ENCODE data around the gene BAZ2B.
"Not testable (repeated sequence)": the region's sequence is repeated elsewhere in the genome, so short reads cannot be mapped to it uniquely, and the experiment has no call there.

Gene BAZ2B

GRCh38 chr2:159402790-159403189, 213.6 kb downstream of the BAZ2B start:
- Histone ChIP-seq H3K9ac (ENCODE audit: low read depth, low read length) (no peak overlapping the region), H3K4me3 (ENCODE audit: low read length) (no peak overlapping the region), H3K27ac (ENCODE audit: low read depth, low read length) (no peak overlapping the region), H3K4me1 (ENCODE audit: insufficient read depth, low read length) (peaks cover 10% of the 10 kb centered on the region; the same call in 1 of the 2 replicates), H3K9me3 (ENCODE audit: insufficient read depth, low read depth, low read length) (no peaks in the 10 kb centered on the region), H3K36me3 (ENCODE audit: insufficient read depth, low read length) (peaks cover 38% of the 10 kb centered on the region), H3K27me3 (ENCODE audit: insufficient read depth, low read length) (no peaks in the 10 kb centered on the region)
- WGBS: 100% methylated on average over 1 of the region's 2 CpGs

GRCh38 chr2:159402160-159402559, 214.2 kb downstream of the BAZ2B start:
- not testable (repeated sequence) for H3K27ac ChIP-seq (ENCODE audit: low read depth, low read length)
- H3K36me3 ChIP-seq (ENCODE audit: insufficient read depth, low read length): peaks cover 38% of the 10 kb centered on the region

GRCh38 chr2:159399716-159400415, 216.5 kb downstream of the BAZ2B start:
- WGBS: 96% methylated on average over 4 of the region's 5 CpGs
- Histone ChIP-seq H3K27me3 (ENCODE audit: insufficient read depth, low read length) (no peaks in the 10 kb centered on the region), H3K36me3 (ENCODE audit: insufficient read depth, low read length) (peaks cover 40% of the 10 kb centered on the region), H3K4me1 (ENCODE audit: insufficient read depth, low read length) (peaks cover 10% of the 10 kb centered on the region; the same call in 1 of the 2 replicates), H3K9ac (ENCODE audit: low read depth, low read length) (no peak overlapping the region), H3K9me3 (ENCODE audit: insufficient read depth, low read depth, low read length) (no peaks in the 10 kb centered on the region), H3K27ac (ENCODE audit: low read depth, low read length) (no peak overlapping the region), H3K4me3 (ENCODE audit: low read length) (no peak overlapping the region)

More at GRCh38 chr2:159402160-159402559, 214.2 kb downstream of the BAZ2B start:
- H3K27me3 ChIP-seq (ENCODE audit: insufficient read depth, low read length); H3K4me1 ChIP-seq (ENCODE audit: insufficient read depth, low read length); H3K4me3 ChIP-seq (ENCODE audit: low read length); H3K9ac ChIP-seq (ENCODE audit: low read depth, low read length); H3K9me3 ChIP-seq (ENCODE audit: insufficient read depth, low read depth, low read length): not testable (repeated sequence)
- WGBS: 98% methylated on average over 5 of the region's 5 CpGs

- Histone ChIP-seq H3K9me3 (ENCODE audit: insufficient read depth, low read depth, low read length) (no peaks in the 10 kb centered on the region), H3K27ac (ENCODE audit: low read depth, low read length) (no peak overlapping the region), H3K4me3 (ENCODE audit: low read length) (no peak overlapping the region), H3K9ac (ENCODE audit: low read depth, low read length) (no peak overlapping the region), H3K27me3 (ENCODE audit: insufficient read depth, low read length) (no peaks in the 10 kb centered on the region), H3K36me3 (ENCODE audit: insufficient read depth, low read length) (peaks cover 30% of the 10 kb centered on the region), H3K4me1 (ENCODE audit: insufficient read depth, low read length) (peaks cover 10% of the 10 kb centered on the region; the same call in 1 of the 2 replicates)
- WGBS: 95% methylated on average over 1 of the region's 1 CpG
These were observed 219.5 kb downstream of the BAZ2B start for GRCh38 chr2:159396799-159397198.

- peaks cover 69% of the 10 kb centered on the region for H3K36me3 ChIP-seq (ENCODE audit: insufficient read depth, low read length)
- H3K9me3 ChIP-seq (ENCODE audit: insufficient read depth, low read depth, low read length): no peaks in the 10 kb centered on the region
- H3K4me1 ChIP-seq (ENCODE audit: insufficient read depth, low read length): no peaks in the 10 kb centered on the region
- H3K27ac ChIP-seq (ENCODE audit: low read depth, low read length): no peak overlapping the region
- no peaks in the 10 kb centered on the region for H3K27me3 ChIP-seq (ENCODE audit: insufficient read depth, low read length)
- no peak overlapping the region for H3K9ac ChIP-seq (ENCODE audit: low read depth, low read length)
- H3K4me3 ChIP-seq (ENCODE audit: low read length): no peak overlapping the region
- 97% methylated on average over 5 of the region's 6 CpGs for WGBS
These were observed 233.8 kb downstream of the BAZ2B start for GRCh38 chr2:159382447-159383028.

- peaks cover 62% of the 10 kb centered on the region for H3K36me3 ChIP-seq (ENCODE audit: insufficient read depth, low read length)
- no peak overlapping the region for H3K27ac ChIP-seq (ENCODE audit: low read depth, low read length)
- H3K4me3 ChIP-seq (ENCODE audit: low read length): no peak overlapping the region
- no peak overlapping the region for H3K9ac ChIP-seq (ENCODE audit: low read depth, low read length)
- H3K9me3 ChIP-seq (ENCODE audit: insufficient read depth, low read depth, low read length): no peaks in the 10 kb centered on the region
- H3K4me1 ChIP-seq (ENCODE audit: insufficient read depth, low read length): no peaks in the 10 kb centered on the region
- no peaks in the 10 kb centered on the region for H3K27me3 ChIP-seq (ENCODE audit: insufficient read depth, low read length)
These were observed 234.8 kb downstream of the BAZ2B start for GRCh38 chr2:159381574-159381973.

GRCh38 chr2:159380685-159381239, 235.6 kb downstream of the BAZ2B start:
- Histone ChIP-seq H3K36me3 (ENCODE audit: insufficient read depth, low read length) (peaks cover 54% of the 10 kb centered on the region), H3K27me3 (ENCODE audit: insufficient read depth, low read length) (no peaks in the 10 kb centered on the region), H3K9ac (ENCODE audit: low read depth, low read length) (no peak overlapping the region), H3K27ac (ENCODE audit: low read depth, low read length) (no peak overlapping the region), H3K9me3 (ENCODE audit: insufficient read depth, low read depth, low read length) (no peaks in the 10 kb centered on the region), H3K4me3 (ENCODE audit: low read length) (no peak overlapping the region), H3K4me1 (ENCODE audit: insufficient read depth, low read length) (no peaks in the 10 kb centered on the region)
- 100% methylated on average over 1 of the region's 1 CpG for whole genome bisulfite sequencing

- no peaks in the 10 kb centered on the region for H3K27me3 ChIP-seq (ENCODE audit: insufficient read depth, low read length)
- H3K36me3 ChIP-seq (ENCODE audit: insufficient read depth, low read length): peaks cover 44% of the 10 kb centered on the region
- no CpG with 5 or more reads among the region's 1 CpG for WGBS
- H3K27ac ChIP-seq (ENCODE audit: low read depth, low read length): no peak overlapping the region
- H3K9me3 ChIP-seq (ENCODE audit: insufficient read depth, low read depth, low read length): no peaks in the 10 kb centered on the region
- H3K4me1 ChIP-seq (ENCODE audit: insufficient read depth, low read length): no peaks in the 10 kb centered on the region
- no peak overlapping the region for H3K4me3 ChIP-seq (ENCODE audit: low read length)
- H3K9ac ChIP-seq (ENCODE audit: low read depth, low read length): no peak overlapping the region
These were observed 237.2 kb downstream of the BAZ2B start for GRCh38 chr2:159379181-159379580.

- no peaks in the 10 kb centered on the region for H3K4me1 ChIP-seq (ENCODE audit: insufficient read depth, low read length)
- no peaks in the 10 kb centered on the region for H3K9me3 ChIP-seq (ENCODE audit: insufficient read depth, low read depth, low read length)
- H3K9ac ChIP-seq (ENCODE audit: low read depth, low read length): no peak overlapping the region
- H3K36me3 ChIP-seq (ENCODE audit: insufficient read depth, low read length): peaks cover 42% of the 10 kb centered on the region
- H3K27ac ChIP-seq (ENCODE audit: low read depth, low read length): no peak overlapping the region
- H3K4me3 ChIP-seq (ENCODE audit: low read length): no peak overlapping the region
- no peaks in the 10 kb centered on the region for H3K27me3 ChIP-seq (ENCODE audit: insufficient read depth, low read length)
These were observed 241.1 kb downstream of the BAZ2B start for GRCh38 chr2:159375241-159375640.

GRCh38 chr2:159371506-159371905, 244.8 kb downstream of the BAZ2B start:
- Histone ChIP-seq H3K4me1 (ENCODE audit: insufficient read depth, low read length) (no peaks in the 10 kb centered on the region), H3K4me3 (ENCODE audit: low read length) (no peak overlapping the region), H3K27me3 (ENCODE audit: insufficient read depth, low read length) (no peaks in the 10 kb centered on the region), H3K27ac (ENCODE audit: low read depth, low read length) (no peak overlapping the region), H3K9ac (ENCODE audit: low read depth, low read length) (no peak overlapping the region), H3K9me3 (ENCODE audit: insufficient read depth, low read depth, low read length) (no peaks in the 10 kb centered on the region), H3K36me3 (ENCODE audit: insufficient read depth, low read length) (peaks cover 63% of the 10 kb centered on the region)
- 47% methylated on average over 2 of the region's 2 CpGs for WGBS

- no peak overlapping the region for H3K27ac ChIP-seq (ENCODE audit: low read depth, low read length)
- no peaks in the 10 kb centered on the region for H3K9me3 ChIP-seq (ENCODE audit: insufficient read depth, low read depth, low read length)
- no peak overlapping the region for H3K9ac ChIP-seq (ENCODE audit: low read depth, low read length)
- WGBS: 96% methylated on average over 3 of the region's 3 CpGs
- no peaks in the 10 kb centered on the region for H3K27me3 ChIP-seq (ENCODE audit: insufficient read depth, low read length)
- H3K4me3 ChIP-seq (ENCODE audit: low read length): no peak overlapping the region
- H3K36me3 ChIP-seq (ENCODE audit: insufficient read depth, low read length): peaks cover 52% of the 10 kb centered on the region
- no peaks in the 10 kb centered on the region for H3K4me1 ChIP-seq (ENCODE audit: insufficient read depth, low read length)
These were observed 249.8 kb downstream of the BAZ2B start for GRCh38 chr2:159366538-159366937.
